GM18907 (cell line): ENCODE measurements around the gene FAM209A.
A peak's percentile ranks its signal among the peaks of the same experiment; 100 is the strongest.
"Not testable (repeated sequence)": the region's sequence is repeated elsewhere in the genome, so short reads cannot be mapped to it uniquely, and the experiment has no call there.

ENCODE experiments used
- ATAC-seq: cut with Tn5 transposase; IDR thresholded peaks from one replicate; pipeline ENCODE4 v1.9.1; 2021; ENCODE audit warnings: mild to moderate bottlenecking, moderate library complexity; ENCODE audit not compliant: unreplicated experiment

FAM209A gene

GRCh38 chr20:56537997-56538396, 13.5 kb downstream of the FAM209A start:
- no peak for ATAC-seq

GRCh38 chr20:56540415-56540814, 15.9 kb downstream of the FAM209A start:
- ATAC-seq, result no peak

GRCh38 chr20:56542489-56543030, 18.0 kb downstream of the FAM209A start:
- no peak for ATAC-seq

GRCh38 chr20:56551571-56551970, 27.0 kb downstream of the FAM209A start:
- ATAC-seq, result no peak

GRCh38 chr20:56552911-56553629, 28.5 kb downstream of the FAM209A start:
- peak; percentile 52 for ATAC-seq

- peak; percentile 90 for ATAC-seq
Observed at GRCh38 chr20:56554869-56555268, 30.3 kb downstream of the FAM209A start.

DNA sequence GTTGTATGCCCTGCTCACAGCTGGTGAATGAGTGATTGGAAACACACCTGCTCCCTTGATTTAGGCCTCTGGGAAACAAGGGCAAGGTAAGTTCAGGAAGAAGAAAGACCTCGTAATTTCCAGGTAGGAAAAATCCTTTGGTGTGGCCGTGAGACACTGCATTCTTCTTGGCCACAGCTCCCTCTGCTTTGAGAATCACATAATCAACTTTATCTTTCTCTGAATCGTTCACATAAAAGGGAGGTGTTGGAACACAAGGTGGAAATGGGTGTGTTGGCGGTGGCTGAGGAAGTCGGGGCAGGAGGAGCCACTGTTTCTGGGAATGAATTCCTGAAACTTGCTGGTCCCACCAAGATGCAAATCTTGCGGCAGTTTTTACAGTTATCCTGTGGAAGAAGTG, 34.4 kb downstream of the FAM209A start:
- no peak for ATAC-seq

DNA sequence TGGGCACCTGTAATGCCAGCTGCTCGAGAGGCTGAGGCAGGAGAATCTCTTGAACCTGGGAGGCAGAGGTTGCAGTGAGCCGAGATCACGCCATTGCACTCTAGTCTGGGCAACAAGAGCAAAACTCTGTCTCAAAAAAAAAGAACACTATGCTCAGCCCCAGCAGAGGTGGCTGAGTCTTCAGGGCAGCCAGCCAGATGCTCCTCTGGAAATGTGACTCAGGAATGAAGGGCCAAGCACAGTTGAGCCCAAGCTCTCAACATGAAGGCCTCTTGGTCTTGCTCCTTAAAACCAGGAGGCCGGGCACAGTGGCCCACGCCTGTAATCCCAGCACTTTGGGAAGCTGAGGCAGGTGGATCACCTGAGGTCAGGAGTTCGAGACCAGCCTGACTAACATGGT, 40.0 kb downstream of the FAM209A start:
- ATAC-seq, result not testable (repeated sequence)

DNA sequence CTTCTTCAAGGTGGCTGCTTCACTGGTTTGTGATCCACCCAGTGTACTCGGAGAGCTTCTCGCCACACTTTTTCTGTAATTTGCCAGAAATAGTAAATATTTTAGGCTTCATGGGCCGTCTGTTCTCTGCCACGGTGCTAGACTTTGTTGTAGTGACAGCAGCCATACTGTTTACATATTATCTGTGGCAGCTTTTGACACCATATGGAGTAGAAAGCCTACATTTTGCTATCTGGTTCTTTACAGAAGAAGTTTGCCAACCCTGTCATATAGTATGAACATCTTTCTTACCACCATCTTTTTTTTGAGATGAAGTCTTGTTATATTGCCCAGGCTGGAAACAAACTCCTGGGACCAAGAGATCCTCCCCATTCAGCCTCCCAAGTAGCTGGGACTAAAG, 41.0 kb downstream of the FAM209A start:
- no peak for ATAC-seq

DNA sequence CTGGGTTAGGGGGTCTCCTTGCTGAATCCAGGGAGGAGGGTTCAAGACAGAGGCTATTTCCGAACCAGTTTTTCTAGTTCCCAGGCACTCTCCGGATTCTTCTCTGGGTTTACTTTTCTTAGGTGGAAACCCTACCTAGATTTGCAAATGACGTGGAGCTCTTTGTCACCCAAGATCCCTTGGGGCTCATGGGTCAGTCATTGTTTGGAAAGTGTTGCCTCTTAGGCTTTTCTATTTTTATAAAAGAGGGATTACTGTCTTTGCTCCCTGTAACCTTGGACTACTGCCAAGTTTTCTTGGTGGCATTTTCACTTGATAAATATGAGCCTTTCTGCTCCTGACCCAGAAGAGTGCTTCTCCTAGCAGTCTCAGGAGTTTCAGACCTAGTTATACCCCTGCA, 42.1 kb downstream of the FAM209A start:
- ATAC-seq, result no peak

- ATAC-seq, result no peak
Observed at GRCh38 chr20:56570832-56571231, 46.3 kb downstream of the FAM209A start.

DNA sequence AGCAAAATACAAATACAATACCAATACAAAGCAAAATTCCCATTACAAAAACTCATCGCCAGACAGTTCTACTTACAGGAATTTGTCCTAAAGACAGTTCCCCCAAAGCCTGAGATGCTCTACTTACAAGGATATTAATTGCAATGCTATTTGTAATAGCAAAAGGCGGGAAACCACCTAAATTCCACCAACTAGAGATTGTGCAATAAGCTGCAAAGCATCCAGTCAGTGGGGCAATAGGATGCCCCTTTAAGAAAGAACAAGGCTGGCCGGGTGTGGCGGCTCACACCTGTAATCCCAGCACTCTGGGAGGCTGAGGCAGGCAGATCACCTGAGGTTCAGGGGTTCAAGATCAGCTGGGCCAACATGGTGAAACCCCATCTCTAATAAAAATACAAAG, 47.6 kb downstream of the FAM209A start:
- ATAC-seq, result no peak

DNA sequence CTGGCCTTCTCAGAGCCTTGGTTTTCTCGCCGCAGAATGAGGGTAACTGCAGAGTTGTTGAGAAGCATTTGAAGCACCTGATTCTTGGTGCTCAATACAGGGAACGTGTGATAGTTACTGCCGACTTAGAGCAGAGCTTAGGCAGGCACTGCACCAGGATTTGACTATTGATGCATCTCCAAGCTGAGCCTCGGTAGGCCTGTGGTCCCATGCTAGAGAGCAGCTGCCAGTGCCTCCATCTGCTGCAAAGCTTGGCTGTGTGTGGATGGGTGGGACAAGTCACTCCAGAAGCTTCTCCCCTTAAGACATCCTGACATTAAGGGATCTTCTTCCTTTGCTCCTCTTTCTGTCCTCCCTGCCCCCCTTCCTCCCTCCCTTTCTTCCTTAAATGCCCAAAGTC, 49.4 kb downstream of the FAM209A start:
- no peak for ATAC-seq

DNA sequence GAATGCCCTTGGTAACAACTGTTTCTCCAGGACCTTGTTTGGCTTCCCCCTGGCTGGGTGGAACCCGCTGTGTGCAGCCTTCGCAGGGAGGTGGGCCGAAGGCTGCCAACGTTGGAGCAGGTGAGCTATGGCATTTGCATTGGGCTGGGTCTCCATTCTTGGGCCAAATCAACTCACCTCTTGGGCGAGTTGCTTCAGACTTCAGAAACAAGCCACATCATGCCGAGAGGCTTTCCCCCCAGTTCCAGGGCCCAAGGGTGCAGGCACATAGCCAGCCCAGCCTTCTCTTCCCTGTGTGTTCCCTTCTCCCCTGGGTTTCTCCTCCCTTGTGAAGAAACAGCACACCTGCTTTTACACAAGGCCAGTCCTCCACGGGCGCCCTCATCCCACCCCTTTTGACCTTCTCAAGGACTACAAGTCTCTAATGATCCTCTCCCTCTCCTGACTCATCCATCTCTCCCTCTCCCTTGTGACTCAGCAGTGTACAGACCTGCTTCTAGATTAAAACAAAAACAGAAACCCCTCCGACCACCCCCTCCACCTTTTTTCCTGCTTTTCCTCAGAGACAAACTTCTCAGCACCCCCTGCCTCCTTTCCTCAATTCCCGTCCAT, 50.1 kb downstream of the FAM209A start:
- no peak for ATAC-seq

GRCh38 chr20:56575157-56575556, 50.6 kb downstream of the FAM209A start:
- no peak for ATAC-seq
